Skeletal muscle tissue (tissue), 4 donors: ENCODE results near the gene CLDN9. TPM values are rescaled to one million over a fixed set of nuclear protein-coding genes. Genes with fewer than 3 reads are reported as not detected.

Experiments
- H3K27ac ChIP-seq: one replicate; pipeline ENCODE4 v1.7.0; 2013; ENCODE audit warnings: mild to moderate bottlenecking, low read depth, low read length, inconsistent platforms
- H3K27me3 ChIP-seq, 3 donors: one replicate each; pipeline ENCODE4 v1.7.0; 2013; ENCODE audit warnings: low read length in 3 of 3; ENCODE audit not compliant: control insufficient read depth in 3 of 3, insufficient read depth in 3 of 3
- H3K36me3 ChIP-seq, 3 donors: one replicate each; pipeline ENCODE4 v1.7.0; 2013; ENCODE audit warnings: low read length in 3 of 3; ENCODE audit not compliant: control insufficient read depth in 3 of 3, insufficient read depth in 3 of 3
- H3K4me1 ChIP-seq, 3 donors: one replicate each; pipeline ENCODE4 v1.7.0; 2013; ENCODE audit warnings: low read length in 3 of 3, mild to moderate bottlenecking in 3 of 3; ENCODE audit not compliant: control insufficient read depth in 3 of 3, insufficient read depth in 3 of 3
- H3K4me3 ChIP-seq, 3 donors: one replicate each; pipeline ENCODE4 v1.7.0; 2013; ENCODE audit warnings: low read length in 3 of 3
- H3K9ac ChIP-seq, 3 donors: one replicate each; pipeline ENCODE4 v1.7.0; 2013; ENCODE audit warnings: low read length in 3 of 3, mild to moderate bottlenecking in 3 of 3, moderate library complexity in 2 of 3, low read depth in 1 of 3
- H3K9me3 ChIP-seq, 3 donors: one replicate each; pipeline ENCODE4 v1.7.0; 2013; ENCODE audit warnings: low read length in 3 of 3; ENCODE audit not compliant: control insufficient read depth in 3 of 3
- total RNA-seq: library from RNA; depleted of rRNA; stranded (reverse); fragments of >200 nt; gene quantifications from one replicate; pipeline ENCODE4 v1.2.3, GENCODE V29; 2014
- donor health status: Osteomylitis.

CLDN9 gene, protein sequence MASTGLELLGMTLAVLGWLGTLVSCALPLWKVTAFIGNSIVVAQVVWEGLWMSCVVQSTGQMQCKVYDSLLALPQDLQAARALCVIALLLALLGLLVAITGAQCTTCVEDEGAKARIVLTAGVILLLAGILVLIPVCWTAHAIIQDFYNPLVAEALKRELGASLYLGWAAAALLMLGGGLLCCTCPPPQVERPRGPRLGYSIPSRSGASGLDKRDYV
- total RNA-seq, result not detected

DNA sequence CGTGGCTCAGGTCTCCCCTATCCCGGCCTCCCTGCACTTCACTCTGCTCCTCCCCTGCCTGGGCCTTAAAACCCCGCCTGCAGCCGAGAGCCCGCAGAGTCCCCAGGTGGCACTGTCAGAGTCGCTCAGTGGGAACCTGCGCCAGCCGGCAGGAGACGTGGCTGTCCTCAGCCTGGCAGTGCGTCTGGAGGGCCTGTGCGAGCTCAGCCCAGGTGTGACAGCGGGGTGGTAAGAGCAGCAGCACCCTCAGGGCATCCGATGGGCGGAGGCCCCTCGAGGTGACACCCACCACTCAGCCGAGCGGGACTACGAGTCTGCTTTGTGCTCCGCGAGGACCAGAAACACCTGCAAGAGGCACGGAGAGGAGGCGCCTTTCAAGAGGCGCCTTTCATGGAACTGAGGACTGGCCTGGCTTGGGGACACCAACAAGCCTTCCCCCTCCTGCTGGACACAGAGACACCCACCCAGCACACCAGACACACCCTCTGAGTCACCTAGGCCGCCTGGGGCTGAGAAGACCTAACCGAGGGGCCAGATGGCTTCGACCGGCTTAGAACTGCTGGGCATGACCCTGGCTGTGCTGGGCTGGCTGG, at the start of gene CLDN9:
Gene CLDN9, plus strand, starts transcription at position 96 of the 593 bp plus-strand sequence. Its CDS starts 440 bp downstream, at position 536.
- no peaks in the 10 kb centered on the region for H3K36me3 ChIP-seq
- no peaks in the 10 kb centered on the region for H3K9me3 ChIP-seq
- no peak within 1 kb of the TSS for H3K27ac ChIP-seq
- no peak within 1 kb of the TSS for H3K9ac ChIP-seq
- H3K27me3 ChIP-seq, result peaks cover 37 to 48% (median 46%) of the 10 kb centered on the region in 3 donors
- H3K4me3 ChIP-seq, result no peak within 1 kb of the TSS
- H3K4me1 ChIP-seq, result peaks cover 3 to 15% (median 7%) of the 10 kb centered on the region in 3 donors

DNA sequence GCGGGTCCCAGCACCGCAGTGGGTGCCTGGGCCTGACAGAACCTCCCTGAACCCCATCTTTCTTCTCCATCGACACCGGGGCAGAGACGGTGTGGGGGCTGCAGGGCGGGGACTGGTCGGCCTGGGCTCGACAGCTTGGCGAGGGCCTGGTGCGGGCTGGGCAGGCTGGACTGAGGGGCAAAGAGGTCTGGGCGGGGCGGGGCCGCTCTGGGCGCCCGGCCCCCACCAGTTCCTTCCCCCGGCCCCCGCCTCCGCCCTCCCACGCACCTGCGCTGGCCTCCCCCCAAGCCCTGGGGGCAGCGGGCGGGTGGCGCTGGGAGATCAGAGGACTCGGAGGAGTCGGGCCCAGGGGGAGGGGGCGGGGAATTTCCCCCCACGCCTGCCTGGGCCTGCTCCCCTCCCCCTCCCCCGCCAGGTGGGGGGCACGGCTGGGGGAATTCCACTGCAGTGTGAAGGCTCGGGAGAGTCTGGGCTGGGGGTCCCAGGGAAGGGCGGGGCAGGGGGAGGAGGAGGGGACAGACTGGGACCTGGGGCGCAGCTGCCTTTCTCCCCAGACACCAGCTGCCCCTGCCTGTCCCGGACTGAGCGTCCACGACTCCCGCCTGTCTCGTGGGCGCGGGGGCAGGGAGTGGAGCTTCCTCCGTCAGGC, 49.5 kb upstream of the CLDN9 start:
- Histone ChIP-seq H3K27ac (no peak overlapping the region), H3K4me1 (peaks cover 13 to 16% (median 14%) of the 10 kb centered on the region in 3 donors), H3K36me3 (no peaks in the 10 kb centered on the region), H3K4me3 (peak overlapping the region in 1 of 3 donors; percentile 32), H3K27me3 (peaks cover 59 to 78% (median 72%) of the 10 kb centered on the region in 3 donors), H3K9ac (no peak overlapping the region), H3K9me3 (no peaks in the 10 kb centered on the region)

DNA sequence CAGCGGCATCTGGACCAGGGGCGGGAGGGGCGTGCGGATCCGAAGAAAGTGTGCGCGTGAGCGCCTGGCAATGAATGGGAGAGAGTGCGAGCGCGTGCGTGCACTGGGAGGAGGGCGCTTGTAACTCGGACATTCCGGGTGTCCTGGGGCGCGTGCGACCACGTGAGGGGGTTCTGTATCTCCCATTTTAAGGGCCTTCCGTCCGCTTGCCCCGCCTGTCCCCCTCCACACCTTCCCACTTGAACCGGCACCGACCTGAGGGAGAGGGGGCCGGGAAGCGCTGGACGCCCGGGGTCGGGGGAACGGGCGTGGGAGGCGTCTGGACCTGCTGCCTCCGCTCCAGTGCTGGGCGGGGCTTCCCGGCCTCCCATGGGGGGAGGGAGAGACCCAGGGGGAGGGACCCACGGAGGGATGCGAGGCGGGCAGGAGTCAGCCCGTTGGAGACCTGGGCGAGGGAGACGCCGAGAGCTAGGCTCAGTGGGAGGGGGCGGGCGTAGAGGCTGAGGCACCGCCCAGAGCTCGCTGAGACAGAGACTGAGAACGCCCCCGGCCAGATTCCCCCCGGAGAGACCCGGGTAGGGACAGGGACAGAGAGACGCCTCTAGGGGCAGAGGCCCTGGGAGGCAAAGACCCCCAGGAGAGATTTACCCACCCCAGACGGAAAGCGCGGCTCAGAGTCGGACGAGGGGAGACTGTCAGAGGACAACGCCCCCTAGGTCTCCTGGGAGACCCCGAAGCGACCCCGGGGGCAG, 48.8 kb upstream of the CLDN9 start, which contains the start of gene KREMEN2:
Gene KREMEN2, plus strand, starts transcription at position 553 of the 752 bp plus-strand sequence. CDS start 246 bp downstream, outside the sequence.
- H3K4me1 ChIP-seq, result peaks cover 20 to 21% (median 21%) of the 10 kb centered on the region in 3 donors
- H3K27me3 ChIP-seq, result peaks cover 66 to 81% (median 77%) of the 10 kb centered on the region in 3 donors
- H3K9ac ChIP-seq, result no peak within 1 kb of the TSS

DNA sequence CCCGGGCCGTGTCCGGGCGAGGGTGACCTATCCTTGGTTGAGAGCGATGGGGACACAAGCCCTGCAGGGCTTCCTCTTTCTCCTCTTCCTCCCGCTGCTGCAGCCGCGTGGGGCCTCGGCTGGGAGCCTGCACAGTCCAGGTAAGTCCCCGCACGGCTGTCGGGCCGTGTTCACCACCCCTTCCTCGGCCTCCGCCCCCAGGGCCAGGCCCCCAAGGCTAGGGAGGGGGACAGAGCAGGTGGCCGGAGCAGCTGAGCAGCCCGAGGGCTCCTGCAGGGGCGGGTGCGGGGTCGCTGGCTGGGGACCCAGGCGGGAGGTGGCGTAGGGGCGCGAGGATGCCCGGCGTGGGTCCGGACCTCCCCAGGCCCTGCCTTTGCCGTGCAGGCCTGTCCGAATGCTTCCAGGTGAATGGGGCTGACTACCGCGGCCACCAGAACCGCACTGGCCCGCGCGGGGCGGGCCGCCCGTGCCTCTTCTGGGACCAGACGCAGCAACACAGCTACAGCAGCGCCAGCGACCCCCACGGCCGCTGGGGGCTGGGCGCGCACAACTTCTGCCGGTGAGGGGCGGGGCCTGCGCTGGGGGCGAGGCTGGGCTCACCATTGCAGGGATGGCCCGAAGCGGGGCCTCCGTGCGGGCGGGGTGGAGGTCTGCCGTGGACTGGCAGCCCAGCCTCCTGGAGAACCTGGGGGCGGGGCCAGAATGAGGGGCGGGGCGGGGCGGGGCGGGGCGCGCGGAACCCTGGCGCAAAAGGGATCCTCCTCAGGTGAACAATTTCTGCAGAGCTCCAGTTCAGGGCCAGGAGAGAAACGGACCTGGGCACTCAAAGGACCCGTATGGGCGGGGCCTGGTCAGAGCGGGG, 48.0 kb upstream of the CLDN9 start:
- no peak overlapping the region for H3K27ac ChIP-seq
- no peaks in the 10 kb centered on the region for H3K9me3 ChIP-seq
- H3K4me3 ChIP-seq, result no peak overlapping the region
- H3K36me3 ChIP-seq, result no peaks in the 10 kb centered on the region
- peaks cover 67 to 76% (median 69%) of the 10 kb centered on the region in 3 donors for H3K27me3 ChIP-seq
- H3K9ac ChIP-seq, result no peak overlapping the region
- peaks cover 21 to 25% (median 24%) of the 10 kb centered on the region in 3 donors for H3K4me1 ChIP-seq

More for the DNA sequence above, 48.8 kb upstream of the CLDN9 start, which contains the start of gene KREMEN2:
- Histone ChIP-seq H3K4me3 (peak within 1 kb of the TSS in 2 of 3 donors; percentile 29 to 32), H3K36me3 (no peaks in the 10 kb centered on the region), H3K27ac (no peak within 1 kb of the TSS), H3K9me3 (no peaks in the 10 kb centered on the region)

DNA sequence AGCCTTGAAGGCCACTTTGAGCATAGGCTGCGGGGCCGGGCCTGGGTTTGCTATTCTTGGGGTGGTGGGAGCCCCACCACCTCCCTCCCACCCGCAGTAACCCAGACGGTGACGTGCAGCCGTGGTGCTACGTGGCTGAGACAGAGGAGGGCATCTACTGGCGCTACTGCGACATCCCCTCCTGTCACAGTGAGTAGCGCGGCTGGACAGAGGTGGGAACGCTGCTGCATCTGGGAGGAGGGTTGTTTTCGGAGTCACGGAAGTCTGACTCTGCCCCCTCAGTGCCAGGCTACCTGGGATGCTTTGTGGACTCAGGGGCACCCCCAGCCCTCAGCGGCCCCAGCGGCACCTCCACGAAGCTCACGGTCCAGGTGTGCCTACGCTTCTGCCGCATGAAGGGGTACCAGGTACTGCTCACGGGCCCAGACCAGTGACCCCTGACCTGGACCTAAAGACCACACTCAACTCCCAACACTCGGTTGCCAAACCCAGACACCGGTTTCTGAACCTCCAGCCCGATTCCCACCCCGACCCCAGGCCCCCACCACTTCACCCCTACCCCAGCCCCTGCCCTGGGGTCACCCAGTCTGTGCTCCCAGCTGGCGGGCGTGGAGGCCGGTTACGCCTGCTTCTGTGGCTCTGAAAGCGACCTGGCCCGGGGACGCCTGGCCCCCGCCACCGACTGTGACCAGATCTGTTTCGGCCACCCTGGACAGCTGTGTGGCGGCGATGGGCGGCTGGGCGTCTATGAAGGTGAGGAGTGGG, 46.5 kb upstream of the CLDN9 start:
- no peak overlapping the region for H3K27ac ChIP-seq
- no peak overlapping the region for H3K4me3 ChIP-seq
- H3K36me3 ChIP-seq, result no peaks in the 10 kb centered on the region
- H3K9ac ChIP-seq, result no peak overlapping the region
- peaks cover 27 to 39% (median 37%) of the 10 kb centered on the region in 3 donors for H3K4me1 ChIP-seq
- no peaks in the 10 kb centered on the region for H3K9me3 ChIP-seq
- peaks cover 63 to 68% (median 64%) of the 10 kb centered on the region in 3 donors for H3K27me3 ChIP-seq

DNA sequence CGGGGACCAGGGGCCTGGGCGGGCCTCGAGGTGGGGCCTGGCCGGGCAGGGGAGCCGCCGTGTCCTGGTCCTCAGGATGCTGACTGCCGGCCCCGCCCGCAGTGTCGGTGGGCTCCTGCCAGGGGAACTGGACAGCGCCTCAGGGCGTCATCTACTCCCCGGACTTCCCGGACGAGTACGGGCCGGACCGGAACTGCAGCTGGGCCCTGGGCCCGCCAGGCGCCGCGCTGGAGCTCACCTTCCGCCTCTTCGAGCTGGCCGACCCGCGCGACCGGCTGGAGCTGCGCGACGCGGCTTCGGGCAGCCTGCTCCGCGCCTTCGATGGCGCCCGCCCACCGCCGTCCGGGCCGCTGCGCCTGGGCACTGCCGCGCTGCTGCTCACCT, 45.9 kb upstream of the CLDN9 start:
- H3K9ac ChIP-seq, result no peak overlapping the region
- peaks cover 60 to 64% (median 60%) of the 10 kb centered on the region in 3 donors for H3K27me3 ChIP-seq
- no peaks in the 10 kb centered on the region for H3K9me3 ChIP-seq
- H3K4me3 ChIP-seq, result peak overlapping the region in 1 of 3 donors; percentile 2
- H3K36me3 ChIP-seq, result peaks cover 0 to 2% (median 0%) of the 10 kb centered on the region in 3 donors
- peaks cover 27 to 45% (median 38%) of the 10 kb centered on the region in 3 donors for H3K4me1 ChIP-seq
- no peak overlapping the region for H3K27ac ChIP-seq

DNA sequence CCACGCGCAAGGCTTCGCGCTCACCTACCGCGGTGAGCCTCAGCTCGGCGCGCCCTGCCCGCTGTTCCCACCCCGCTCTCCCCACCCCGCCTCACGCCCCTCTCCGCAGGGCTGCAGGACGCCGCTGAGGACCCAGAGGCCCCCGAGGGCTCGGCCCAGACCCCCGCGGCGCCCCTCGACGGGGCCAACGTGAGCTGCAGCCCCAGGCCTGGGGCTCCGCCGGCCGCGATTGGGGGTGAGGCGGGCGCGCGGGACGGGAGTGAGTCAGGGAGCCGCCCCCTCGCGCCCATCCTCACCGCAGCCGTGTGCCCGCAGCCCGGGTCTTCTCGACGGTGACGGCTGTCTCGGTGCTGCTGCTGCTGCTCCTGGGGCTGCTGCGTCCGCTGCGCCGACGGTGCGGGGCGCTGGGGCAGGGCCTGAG, 45.5 kb upstream of the CLDN9 start:
- Histone ChIP-seq H3K4me3 (no peak overlapping the region), H3K4me1 (peaks cover 27 to 46% (median 42%) of the 10 kb centered on the region in 3 donors), H3K27ac (no peak overlapping the region), H3K27me3 (peaks cover 55 to 60% (median 56%) of the 10 kb centered on the region in 3 donors), H3K9me3 (no peaks in the 10 kb centered on the region), H3K9ac (no peak overlapping the region), H3K36me3 (peaks cover 0 to 4% (median 4%) of the 10 kb centered on the region in 3 donors)

DNA sequence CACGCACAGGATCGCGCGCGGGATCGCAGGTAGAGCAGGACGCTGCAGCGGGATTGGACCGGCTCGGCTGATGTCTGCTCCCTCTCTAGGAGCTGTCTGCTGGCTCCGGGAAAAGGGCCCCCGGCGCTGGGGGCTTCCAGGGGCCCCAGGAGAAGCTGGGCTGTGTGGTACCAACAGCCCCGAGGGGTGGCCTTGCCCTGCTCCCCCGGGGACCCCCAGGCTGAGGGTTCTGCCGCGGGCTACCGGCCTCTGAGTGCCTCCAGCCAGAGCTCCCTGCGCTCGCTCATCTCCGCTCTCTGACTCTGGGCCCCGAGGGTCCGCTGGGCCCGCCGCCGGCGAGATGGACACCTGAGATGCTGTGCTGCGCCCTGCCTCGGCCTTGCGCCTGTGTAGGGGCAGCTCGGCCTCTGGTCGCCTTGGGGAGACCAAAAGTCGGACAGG, 45.0 kb upstream of the CLDN9 start:
- peaks cover 27 to 46% (median 43%) of the 10 kb centered on the region in 3 donors for H3K4me1 ChIP-seq
- H3K36me3 ChIP-seq, result peaks cover 0 to 7% (median 4%) of the 10 kb centered on the region in 3 donors
- no peak overlapping the region for H3K27ac ChIP-seq
- H3K9me3 ChIP-seq, result no peaks in the 10 kb centered on the region
- no peak overlapping the region for H3K4me3 ChIP-seq
- H3K27me3 ChIP-seq, result peaks cover 50 to 54% (median 51%) of the 10 kb centered on the region in 3 donors
- H3K9ac ChIP-seq, result no peak overlapping the region
